GM18498 (cell line): ENCODE measurements around the gene CPT1A.

Source experiments
- ATAC-seq: cut with Tn5 transposase; IDR thresholded peaks from one replicate; pipeline ENCODE4 v1.9.1; 2021; ENCODE audit warnings: mild to moderate bottlenecking, moderate library complexity; ENCODE audit not compliant: unreplicated experiment

CPT1A gene

DNA sequence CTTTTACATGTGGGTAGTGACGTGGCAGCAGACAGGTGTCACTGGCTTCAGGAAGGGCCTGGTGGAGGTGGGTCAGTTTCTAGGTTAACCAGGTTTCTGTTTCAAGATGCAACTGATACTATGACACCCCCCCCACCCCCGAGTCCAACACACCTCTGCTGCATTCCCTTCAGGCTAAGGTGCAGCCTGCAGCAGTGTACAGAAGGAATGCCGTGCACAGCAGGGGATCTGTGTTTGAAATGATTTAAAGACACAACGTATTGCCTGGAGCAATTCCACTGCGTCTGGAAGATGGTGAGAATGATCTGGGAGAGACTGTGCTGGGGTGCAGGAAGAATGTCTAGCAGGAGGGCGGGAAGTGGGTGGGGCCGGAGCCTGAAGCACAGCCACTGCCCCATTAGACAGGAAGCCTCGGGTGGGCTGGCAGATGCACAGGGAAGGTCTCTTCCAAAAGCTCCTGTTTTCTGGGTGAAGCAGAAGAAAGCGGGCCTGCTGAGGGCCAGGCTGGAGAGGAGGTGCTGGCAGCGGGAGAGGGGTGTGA, 78.5 kb downstream of the CPT1A start:
- ATAC-seq = no peak

DNA sequence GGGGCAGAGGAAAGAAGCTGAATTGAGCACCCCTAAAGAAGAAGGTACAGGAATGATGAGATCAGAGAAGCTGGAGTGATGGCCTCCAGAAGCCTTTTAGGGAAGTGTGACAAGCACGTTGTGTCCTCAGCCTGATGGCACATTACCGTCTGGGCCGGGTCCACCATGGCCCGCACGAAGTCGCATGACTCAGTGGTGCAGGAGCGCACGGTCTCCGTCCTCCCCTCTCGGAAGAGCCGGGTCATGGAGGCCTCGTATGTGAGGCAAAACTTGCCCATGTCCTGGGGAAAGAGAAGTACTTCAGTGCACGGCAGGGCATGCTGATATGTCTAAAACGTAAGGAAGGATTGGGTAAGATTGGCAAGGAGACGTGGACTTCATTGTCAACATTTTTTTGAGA, 79.2 kb downstream of the CPT1A start:
- ATAC-seq = no peak

DNA sequence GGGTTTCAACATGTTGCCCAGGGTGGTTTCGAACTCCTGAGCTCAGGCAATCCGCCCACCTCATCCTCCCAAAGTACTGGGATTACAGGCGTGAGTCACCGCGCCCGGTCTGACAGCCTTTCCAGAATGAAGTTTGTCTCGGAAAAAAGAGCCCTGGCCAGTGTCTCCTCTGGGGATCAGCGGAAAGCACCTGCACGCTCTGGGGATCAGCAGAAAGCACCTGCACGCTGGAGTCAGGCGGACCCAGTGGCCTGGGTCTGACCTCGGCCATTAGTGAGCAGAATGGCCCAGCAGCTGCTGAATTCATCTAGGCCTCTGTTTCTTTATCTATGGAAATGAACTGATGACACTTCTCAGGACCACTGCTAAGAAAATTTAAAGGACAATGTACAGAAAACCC, 79.9 kb downstream of the CPT1A start:
- no peak for ATAC-seq

DNA sequence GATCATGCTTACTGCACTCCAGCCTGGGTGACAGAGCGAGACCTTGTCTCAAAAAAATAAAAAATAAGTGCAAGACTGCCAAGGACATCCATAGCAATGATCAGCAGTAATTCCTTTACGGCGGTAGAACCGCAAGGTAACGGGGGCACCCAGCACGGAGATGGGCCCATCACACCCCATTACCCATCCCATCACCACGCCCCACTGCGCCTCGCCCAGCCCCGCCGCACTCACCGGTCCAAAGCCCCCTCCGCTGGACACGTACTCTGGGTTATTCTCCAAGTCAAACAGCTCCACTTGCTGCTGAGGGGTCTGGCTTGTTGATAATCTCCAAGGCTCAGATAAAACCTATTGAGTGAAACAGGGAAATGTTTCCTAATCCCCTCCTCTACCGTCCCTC, 81.7 kb downstream of the CPT1A start:
- ATAC-seq = no peak

DNA sequence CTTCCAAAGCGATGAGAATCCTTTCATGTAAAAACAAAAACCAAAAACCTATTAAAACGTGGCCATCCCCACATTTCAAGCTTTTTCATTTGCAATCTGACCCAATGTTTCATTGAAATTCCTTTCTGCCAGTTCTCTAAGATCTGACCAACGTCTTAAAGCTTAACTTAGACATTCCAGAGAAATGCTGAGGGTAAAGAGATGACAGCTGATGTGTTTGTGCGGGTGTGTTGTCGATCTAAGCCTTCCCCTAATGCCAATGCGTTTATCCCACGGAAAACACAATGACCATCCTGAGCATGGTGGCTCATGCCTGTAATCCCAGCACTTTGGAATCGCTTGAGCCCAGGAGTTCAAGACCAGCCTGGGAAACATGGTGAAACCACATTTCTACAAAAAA, 84.0 kb downstream of the CPT1A start:
- no peak for ATAC-seq

DNA sequence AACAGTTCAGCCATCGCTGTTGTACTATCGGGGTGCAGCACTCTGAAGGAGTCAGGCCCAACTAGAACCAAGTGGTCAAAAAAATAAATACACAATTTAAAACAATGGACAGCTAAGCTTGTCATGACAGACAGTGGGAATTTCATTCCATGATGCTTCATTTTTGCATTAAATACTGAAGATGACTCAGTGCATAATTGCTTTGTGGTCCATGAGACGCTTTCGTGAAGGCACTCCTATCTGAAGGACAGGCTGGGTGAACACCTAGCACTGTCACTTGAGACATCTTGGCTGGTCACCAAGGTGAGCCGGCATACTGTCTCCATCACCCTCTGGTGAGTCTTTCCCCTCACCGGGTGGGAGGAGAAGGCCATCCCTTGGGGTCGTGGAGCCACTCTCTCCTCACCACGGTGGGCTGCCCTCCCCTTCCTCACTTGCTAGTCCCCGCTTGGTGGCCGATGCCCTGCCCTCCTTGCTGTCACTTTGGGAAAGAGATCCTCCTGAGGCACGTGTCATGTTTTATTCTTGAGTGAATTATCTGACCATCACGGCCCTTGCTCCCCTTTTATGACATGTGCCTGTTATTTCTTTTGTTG, 85.4 kb downstream of the CPT1A start:
- no peak for ATAC-seq

DNA sequence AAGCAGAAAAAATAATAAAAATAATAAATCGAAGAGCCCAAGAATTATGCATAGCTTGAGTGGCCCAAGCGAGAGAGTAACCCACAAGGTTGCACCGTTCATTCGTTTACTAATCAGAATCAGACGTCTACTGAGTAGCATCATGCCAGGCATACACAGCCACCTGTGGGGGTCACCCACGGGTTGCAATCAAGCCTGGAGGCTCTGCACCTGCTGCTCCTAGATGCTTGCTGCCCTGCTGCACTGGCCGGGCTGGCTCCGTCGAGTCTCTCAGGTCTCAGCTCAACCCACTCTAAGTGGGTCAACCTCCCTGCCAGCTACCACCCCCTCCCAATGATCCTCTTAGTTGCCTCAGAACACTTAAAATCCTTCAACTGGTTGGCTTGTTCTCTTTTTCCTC, 88.4 kb downstream of the CPT1A start:
- no peak for ATAC-seq

DNA sequence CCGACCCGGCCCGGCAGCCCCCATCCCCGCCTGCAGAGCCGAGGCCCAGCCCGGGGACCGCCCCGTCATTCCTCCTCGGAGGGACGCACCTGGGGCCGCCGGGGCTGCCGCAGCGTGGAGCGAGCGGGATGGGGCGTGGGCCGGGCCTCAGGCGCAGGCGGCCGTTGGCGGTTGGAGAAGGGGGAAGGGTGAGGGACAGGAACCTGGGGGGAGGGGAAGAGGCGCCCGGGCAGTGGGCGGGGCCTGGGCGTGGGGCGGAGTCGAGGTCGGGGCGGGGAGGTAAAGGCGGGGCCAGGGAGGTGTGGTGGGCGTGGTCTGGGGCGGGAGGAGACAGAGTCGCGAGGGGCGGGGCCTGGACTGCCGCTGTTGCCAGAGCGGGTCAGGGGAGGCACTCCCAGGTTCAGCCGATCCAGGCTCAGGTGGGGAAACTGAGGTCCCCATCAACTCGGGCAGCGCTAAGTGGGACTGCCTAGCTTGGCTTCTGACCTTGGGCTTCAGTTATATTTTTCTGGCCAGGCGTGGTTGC, 90.3 kb downstream of the CPT1A start, which contains the start of gene TESMIN:
Gene TESMIN (minus strand): TSS at position 190 of the 526 bp plus-strand sequence. CDS start 860 bp downstream, outside the sequence.
- ATAC-seq = no peak

DNA sequence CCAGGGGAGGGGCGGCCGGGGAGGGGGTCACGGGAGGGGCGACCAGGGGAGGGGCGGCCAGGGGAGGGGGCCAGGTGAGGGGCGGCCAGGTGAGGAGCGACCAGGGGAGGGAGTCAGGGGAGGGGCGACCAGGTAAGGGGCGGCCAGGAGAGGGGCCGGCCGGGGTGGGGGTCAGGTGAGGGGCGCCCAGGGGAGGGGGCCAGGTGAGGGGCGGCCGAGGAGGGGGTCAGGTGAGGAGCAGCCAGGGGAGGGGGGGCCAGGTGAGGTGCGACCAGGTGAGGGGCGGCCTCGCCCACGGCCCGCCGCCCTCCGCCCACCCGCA, 90.8 kb downstream of the CPT1A start:
- ATAC-seq = no peak

DNA sequence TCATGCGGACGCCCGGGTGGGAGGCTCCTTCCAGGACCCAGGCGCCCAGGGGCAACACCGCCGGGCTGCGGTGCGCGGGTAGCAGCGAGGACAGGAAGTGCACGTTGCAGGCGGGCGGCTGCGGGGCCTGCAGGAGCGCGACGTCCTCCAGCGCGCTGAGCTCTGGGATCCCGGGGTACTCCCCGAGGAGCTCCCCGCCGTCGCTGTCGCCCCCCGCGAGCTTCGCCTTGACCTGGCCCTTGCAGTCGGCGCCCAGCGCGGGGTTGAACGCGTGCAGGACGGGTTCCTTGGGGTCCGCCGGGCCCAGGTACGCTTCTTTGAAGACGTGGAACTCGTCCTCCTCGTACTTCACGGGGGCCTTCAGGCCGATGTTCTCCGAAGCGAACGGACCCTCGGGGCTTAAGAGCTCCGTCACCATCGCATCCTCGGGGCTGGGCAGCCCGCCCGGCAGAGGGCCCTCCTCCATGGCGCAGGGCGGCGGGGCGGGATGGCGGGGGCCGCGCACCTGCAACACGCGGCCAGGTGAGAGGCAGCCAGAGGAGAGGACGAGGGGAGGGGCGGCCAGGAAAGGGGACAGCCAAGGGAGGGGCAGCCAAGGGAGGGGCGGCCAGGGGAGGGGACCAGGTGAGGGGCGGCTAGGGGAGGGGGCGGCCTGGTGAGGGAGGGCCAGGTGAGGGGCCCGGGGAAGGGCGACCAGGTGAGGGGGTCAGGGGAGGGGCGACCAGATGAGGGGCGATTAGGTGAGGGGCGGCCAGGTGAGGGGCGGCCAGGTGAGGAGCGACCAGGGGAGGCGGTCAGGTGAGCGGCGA, 91.3 kb downstream of the CPT1A start:
- ATAC-seq = no peak

DNA sequence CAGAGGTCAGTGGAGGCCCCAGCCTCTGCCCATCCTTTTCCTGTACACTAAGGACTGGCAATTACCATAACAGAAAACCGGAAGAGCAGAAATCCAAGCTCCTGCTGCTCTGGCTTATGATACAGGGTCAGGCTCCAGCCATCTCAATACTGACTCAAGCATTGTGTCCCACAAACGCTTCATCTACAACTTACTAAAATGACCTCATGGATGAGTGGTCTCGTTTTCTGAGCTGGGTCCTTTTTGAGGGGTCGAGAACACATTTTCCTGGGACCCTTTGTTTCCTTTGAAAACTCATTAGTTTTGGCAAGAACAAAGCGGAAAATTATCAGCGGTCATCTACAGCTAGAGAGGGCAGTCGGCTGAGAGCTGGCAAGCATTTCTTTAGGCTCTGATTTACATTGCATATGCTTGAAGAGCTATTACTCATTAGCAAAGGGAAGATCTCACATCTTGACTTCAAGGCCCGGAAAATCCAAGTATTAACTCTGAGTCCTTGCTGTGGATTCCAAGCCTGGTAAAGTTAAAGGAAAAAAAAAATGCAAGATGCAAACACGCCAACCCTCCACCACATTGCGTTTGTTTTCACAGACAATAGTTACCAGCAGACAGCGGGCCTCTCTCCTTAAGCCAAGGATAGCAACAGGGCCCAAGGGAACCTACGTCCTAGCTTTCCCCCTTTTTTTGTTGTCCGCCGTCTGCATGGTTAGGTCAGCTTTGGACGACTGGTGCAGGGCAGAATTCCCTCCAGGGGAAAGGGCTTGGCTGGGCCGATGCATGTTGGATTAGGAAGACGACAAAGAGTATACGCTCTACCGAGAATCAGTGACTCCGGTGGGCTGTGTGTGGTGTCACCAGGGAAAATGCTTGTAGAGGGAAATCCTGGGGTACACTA, 92.2 kb downstream of the CPT1A start:
- no peak for ATAC-seq

DNA sequence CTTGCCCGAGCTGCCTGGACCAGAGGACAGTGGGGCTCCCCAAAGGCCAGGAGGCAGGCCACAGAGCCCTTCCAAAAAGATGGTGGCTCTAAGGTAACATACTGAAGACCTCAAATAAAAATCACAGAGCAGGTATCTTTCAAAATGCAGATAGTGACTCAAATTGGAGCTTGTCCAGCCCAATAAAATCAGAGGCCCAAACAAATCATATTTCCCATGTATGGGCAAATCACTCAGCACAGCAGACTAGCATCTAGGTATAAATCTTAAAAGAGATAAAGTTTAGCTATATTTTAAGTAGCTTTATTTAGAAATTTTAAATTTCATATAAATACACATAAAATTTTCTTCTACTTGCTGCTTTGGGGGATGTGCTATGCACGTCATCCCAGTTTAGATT, 93.7 kb downstream of the CPT1A start:
- ATAC-seq = no peak

DNA sequence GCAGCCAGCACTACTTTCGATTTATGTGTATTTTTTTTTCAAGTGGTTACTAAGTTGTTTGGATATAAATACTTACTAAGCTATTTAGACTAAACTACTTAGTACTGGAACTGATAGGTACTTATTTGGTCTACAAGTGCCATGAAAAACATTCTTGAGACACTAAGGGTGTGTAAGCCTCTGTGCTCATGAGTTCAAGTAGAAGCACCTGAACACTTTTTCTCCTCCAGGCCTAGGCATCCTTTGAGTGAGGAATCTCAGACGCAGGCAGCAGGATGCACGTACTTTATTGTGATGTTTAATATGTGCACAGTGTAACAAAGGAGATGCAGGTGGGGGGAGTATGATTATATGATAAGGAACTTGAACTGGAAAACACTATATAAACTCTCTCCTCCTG, 98.2 kb downstream of the CPT1A start:
- ATAC-seq = no peak

DNA sequence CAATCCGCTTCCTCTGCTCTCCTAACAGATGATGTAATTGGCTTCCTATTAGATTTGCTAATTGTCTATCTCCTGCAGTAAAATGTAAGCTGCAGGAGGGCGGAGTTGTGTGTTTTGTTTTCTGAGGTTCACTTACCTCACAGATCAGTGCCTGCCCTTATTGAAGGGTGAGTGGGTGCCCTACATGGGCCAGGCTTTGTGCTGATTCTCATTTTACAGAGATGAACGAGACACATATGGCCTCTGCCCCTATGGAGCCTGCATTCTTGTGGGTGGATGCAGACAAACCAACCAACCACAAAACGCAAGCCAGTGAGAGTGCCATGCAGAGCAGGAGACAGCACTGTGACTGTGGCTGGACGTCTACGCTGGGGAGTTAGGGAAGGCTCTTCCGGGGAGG, 100.3 kb downstream of the CPT1A start:
- ATAC-seq = no peak

DNA sequence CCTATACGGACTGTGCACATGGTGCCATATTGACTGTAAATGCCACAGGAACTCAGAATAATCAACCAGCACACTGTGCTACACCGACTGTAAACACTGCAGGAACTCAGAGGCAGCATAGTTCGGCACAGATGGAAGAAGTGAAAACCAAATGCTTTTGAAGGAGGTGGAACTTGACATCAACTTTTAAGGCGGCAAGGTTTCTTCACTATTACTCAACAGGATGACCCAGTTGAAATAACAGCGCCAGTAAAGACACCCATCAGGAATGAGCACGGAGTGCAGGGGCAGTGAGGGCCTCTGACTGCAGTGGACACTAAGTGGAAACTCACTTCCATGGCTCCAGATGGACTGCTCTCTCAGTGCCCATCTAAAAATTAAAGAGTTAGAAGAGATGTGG, 106.1 kb downstream of the CPT1A start:
- ATAC-seq = no peak

DNA sequence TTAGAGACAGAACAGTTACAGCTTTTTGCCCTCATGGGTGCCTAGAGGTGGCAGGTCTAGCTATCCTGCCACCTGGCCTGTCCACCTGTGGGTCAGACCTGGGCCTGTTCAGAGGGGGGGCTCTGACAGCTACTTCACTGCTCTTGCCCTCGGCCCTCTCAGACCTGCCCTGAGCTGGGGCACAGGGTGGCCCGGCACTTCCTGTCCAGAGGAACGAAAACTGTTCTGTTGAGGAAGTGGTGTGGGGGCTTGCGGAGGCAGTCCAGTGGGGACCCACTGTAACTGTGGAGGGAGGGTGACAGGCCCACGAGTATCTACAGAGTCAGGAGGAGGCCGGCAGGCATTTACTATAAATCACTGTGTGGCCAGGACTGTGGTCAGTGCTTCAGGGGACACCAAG, 106.6 kb downstream of the CPT1A start:
- ATAC-seq = no peak

DNA sequence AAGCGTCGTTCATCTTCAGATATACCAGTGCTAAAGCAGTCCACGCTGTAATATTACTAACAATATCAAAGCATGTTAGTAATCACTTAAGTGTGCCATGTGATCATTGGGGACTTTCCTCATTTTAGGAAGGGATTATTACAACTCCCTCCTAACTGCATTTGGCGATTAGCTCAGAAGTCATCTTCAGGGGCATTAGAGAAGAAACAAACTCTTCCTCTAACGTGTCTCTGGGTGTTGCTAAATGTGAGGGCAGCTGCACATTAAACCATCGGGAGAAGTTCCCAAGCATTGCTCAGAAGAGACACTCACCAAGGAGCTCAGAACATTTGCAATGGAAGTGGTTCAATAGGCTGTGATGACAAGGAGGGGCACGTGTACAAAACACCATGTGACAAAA, 107.6 kb downstream of the CPT1A start:
- ATAC-seq = no peak

DNA sequence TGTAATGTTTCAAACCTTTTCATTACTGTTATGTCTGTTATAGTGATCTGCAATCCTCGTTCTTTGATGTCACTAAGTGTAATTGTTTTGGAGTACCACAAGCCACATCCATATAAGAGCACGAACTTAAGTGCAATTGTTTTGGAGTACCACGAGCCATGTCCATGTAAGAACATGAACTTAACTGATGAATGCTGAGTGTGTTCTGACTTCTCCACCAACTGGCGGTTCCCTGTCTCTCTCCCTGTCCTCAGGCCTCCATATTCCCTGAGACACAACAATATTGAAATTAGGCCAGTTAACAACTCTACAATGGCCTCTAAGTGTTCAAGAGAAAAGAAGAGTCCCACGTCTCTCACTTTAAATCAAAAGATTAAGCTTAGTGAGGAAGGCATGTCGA, 113.9 kb downstream of the CPT1A start:
- no peak for ATAC-seq

DNA sequence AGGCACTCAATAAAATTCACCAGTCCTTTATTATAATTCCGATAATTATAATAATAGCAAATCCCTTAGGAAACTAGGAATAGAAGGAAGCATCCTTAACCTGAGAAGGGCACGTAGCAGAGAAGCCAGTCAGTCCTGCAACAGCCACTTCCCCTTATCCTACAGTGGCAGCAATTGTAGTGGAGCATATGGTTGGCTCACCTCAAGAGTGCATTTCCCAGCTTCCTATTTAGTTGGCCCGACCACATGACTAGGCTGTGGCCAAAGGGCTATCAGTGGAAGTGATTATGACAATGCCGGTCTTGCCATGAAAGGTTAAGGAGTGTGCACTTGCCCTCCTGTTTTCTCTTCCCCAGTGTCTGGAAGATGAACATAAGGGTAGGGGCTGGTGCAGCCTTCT, 117.4 kb downstream of the CPT1A start:
- ATAC-seq = no peak

DNA sequence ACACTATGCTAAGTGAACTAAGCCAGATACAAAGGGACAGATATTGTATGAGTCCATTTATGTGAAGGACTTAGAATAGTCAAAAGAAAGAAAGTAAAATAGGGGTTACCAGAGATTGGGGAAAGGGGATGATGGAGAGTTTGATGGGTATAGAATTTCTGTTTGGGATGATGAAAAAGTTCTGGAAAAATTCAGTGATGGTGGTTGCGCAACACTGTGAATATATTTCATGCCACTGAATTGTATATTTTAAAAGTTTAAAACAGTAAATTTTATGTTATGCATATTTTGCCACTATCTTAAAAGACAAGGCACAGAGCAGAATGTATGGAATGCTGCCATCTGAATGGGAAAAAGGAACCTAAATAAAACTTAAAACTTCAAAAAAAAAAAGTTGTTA, 119.6 kb downstream of the CPT1A start:
- ATAC-seq = no peak

DNA sequence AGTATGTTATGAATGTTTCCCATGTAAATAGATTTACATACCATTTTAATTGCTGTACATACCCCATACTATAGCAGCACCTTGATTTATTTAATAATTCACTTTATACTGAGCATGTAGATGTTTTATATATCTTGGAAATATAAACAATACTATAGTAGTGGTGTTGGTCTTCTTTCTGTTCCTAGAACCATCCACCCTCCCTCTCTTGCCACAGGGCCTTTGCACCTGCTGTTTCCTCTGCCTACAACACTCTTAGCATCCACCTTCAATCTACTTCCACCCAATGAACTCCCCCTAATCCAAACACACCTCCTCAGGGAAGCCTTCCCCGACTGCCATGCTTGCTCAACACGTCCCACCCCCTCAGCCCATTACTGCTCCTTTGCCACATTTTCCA, 120.6 kb downstream of the CPT1A start:
- no peak for ATAC-seq
